K562 (cell line): ENCODE results near the gene LETM1. TPM values are rescaled to one million over a fixed set of nuclear protein-coding genes. Genes with fewer than 3 reads are reported as not detected.

Source experiments
- ATF1 ChIP-seq, 2 experiments: fragments of 450-650 bp in 1 of 2; IDR thresholded peaks; 2 replicates each; pipeline ENCODE4 v1.6.1; 2016; ENCODE audit warnings: missing compliant biosample characterization in 1 of 2, missing genetic modification characterization in 1 of 2
- FOXM1 ChIP-seq, 2 experiments: fragments of 450-650 bp in 1 of 2; sonication (generic) in 1 of 2; formaldehyde crosslinking in 1 of 2; IDR thresholded peaks; 2 replicates each; pipeline versions ENCODE4 v1.6.1 to v1.9.0; 2017 to 2022; ENCODE audit warnings: low read depth in 2 of 2, mild to moderate bottlenecking in 2 of 2, missing genetic modification reagents in 1 of 2, moderate library complexity in 1 of 2
- GATAD2B ChIP-seq: fragments of 450-650 bp; IDR thresholded peaks from 2 replicates; pipeline ENCODE4 v1.6.1; 2017; ENCODE audit warnings: mild to moderate bottlenecking, borderline replicate concordance
- MGA ChIP-seq: fragments of 450-650 bp; IDR thresholded peaks from 2 replicates; pipeline ENCODE4 v1.6.1; 2016; ENCODE audit warnings: mild to moderate bottlenecking, moderate library complexity
- NFE2L1 ChIP-seq: fragments of 450-650 bp; IDR thresholded peaks from 2 replicates; pipeline ENCODE4 v1.6.1; 2016; ENCODE audit warnings: missing genetic modification characterization, low read depth, mild to moderate bottlenecking, missing compliant biosample characterization, moderate library complexity, borderline replicate concordance
- NFXL1 ChIP-seq: fragments of 450-650 bp; formaldehyde crosslinking; IDR thresholded peaks from 2 replicates; pipeline ENCODE4 v1.4.0; 2021; ENCODE audit warnings: mild to moderate bottlenecking
- NFYB ChIP-seq: IDR thresholded peaks from 2 replicates; pipeline ENCODE4 v1.6.1; 2011; ENCODE audit warnings: mild to moderate bottlenecking, moderate library complexity; ENCODE audit not compliant: insufficient read length; ENCODE audit errors: extremely low read depth
- PURB ChIP-seq: sonication (generic); formaldehyde crosslinking; IDR thresholded peaks from 2 replicates; pipeline ENCODE4 v1.9.0; 2021; ENCODE audit warnings: low read depth, mild to moderate bottlenecking, missing genetic modification reagents
- TCF7L2 ChIP-seq: fragments of 150-350 bp; IDR thresholded peaks from 2 replicates; pipeline ENCODE4 v1.6.1; 2016; ENCODE audit warnings: low read depth, mild to moderate bottlenecking, low read length, moderate library complexity
- ZNF431 ChIP-seq: sonication (generic); formaldehyde crosslinking; IDR thresholded peaks from 2 replicates; pipeline ENCODE4 v1.8.0; 2022; ENCODE audit warnings: mild to moderate bottlenecking, missing genetic modification reagents
- polyA plus RNA-seq, 8 experiments: library from polyadenylated mRNA; depleted of rRNA in 4 of 8; stranded (reverse) in 5 of 8; unstranded in 3 of 8; fragments of >200 nt; fragmentation: Nextera tagmentation in 2 of 8; fragmentation: Illumina TruSeq in 1 of 8; extraction: Ambion mirVana in 2 of 8; extraction: Trizol in 1 of 8; gene quantifications; 2 replicates each; pipeline versions ENCODE4 v1.2.1 to v1.2.3, GENCODE V29; 2011 to 2014; ENCODE audit warnings: inconsistent platforms in 1 of 8, missing spikeins in 1 of 8
- total RNA-seq, 7 experiments: library from RNA; depleted of rRNA in 6 of 7; stranded (reverse); fragments of >200 nt in 6 of 7; fragmentation: Illumina TruSeq in 2 of 7; extraction: Trizol in 2 of 7; gene quantifications; 2 replicates each; pipeline versions ENCODE4 v1.2.1 to v1.2.3, GENCODE V29; 2011 to 2021; ENCODE audit warnings: low replicate concordance in 1 of 7

LETM1 gene
- total and polyA plus RNA-seq, 9 of the 15 experiments (the other 6 are each of a cell fraction or from before 2014, with no cell fraction given), result 3.9 to 109 (median 35.0) TPM

GRCh38 chr4:1870578-1871443 lies 14.9 kb upstream of the LETM1 start, which contains the start of gene NSD2 (continued):
- TF ChIP-seq NFE2L1 (tag) (no peak), TCF7L2 (no peak), MGA (peak; percentile 97), FOXM1 (IDR thresholded peaks at IDR 0.05; ENCODE audit: low read depth) (no peak), FOXM1 (CRISPR knock-in tag; IDR thresholded peaks at IDR 0.05; ENCODE audit: low read depth) (0 out of 2 replicates have a peak, but pooled peaks have one; percentile 28), NFXL1 (no peak), ATF1 (CRISPR knock-in tag; IDR thresholded peaks at IDR 0.05) (no peak), ATF1 (tag; IDR thresholded peaks at IDR 0.05) (peak; percentile 86), GATAD2B (peak; percentile 83), NFYB (peak; percentile 90), ZNF431 (0 out of 2 replicates have a peak, but pooled peaks have one; percentile 5), PURB (CRISPR knock-in tag) (no peak)
